DND-41 (cell line): ENCODE results near the gene STMND1.

Experiments used
- ATAC-seq: fragments of 200-7000 bp; cut with Tn5 transposase; 3 replicates; pipeline ENCODE4 v1.9.1; 2021; ENCODE audit warnings: low read depth; ENCODE audit not compliant: insufficient read depth
- DNase-seq: peaks from one replicate; pipeline ENCODE4 v3.0.0-alpha.2; 2020
- H2AFZ ChIP-seq: 2 replicates; pipeline ENCODE4 v1.6.0; 2012; ENCODE audit warnings: low read depth, low read length
- H3K27ac ChIP-seq: 2 replicates; pipeline ENCODE4 v1.5.1; 2012; ENCODE audit warnings: low read length, inconsistent platforms
- H3K27me3 ChIP-seq: fragments of 200-600 bp; sonication (generic); 2 replicates; pipeline ENCODE4 v1.6.0; 2012; ENCODE audit warnings: low read length, mild to moderate bottlenecking, inconsistent platforms; ENCODE audit not compliant: insufficient read depth, poor library complexity
- H3K36me3 ChIP-seq: 2 replicates; pipeline ENCODE4 v1.5.1; 2012; ENCODE audit warnings: low read length, inconsistent platforms; ENCODE audit not compliant: insufficient read depth
- H3K4me1 ChIP-seq: 2 replicates; pipeline ENCODE4 v1.5.1; 2012; ENCODE audit warnings: mild to moderate bottlenecking, low read length; ENCODE audit not compliant: insufficient read depth
- H3K4me2 ChIP-seq: 2 replicates; pipeline ENCODE4 v1.6.0; 2012; ENCODE audit warnings: mild to moderate bottlenecking, moderate library complexity, low read length, inconsistent platforms; ENCODE audit not compliant: insufficient read depth
- H3K4me3 ChIP-seq, 2 experiments: fragments of 200-600 bp in 1 of 2; shearing (Covaris generic) in 1 of 2; 2 replicates each; pipeline ENCODE4 v1.5.1; 2012 to 2016; ENCODE audit warnings: inconsistent platforms in 2 of 2, low read length in 2 of 2, mild to moderate bottlenecking in 2 of 2, low read depth in 1 of 2, moderate library complexity in 1 of 2
- H3K79me2 ChIP-seq: 2 replicates; pipeline ENCODE4 v1.6.0; 2012; ENCODE audit warnings: low read length, inconsistent platforms; ENCODE audit not compliant: insufficient read depth
- H3K9ac ChIP-seq: 2 replicates; pipeline ENCODE4 v1.6.0; 2012; ENCODE audit warnings: low read depth, mild to moderate bottlenecking, inconsistent platforms, low read length, moderate library complexity
- H3K9me3 ChIP-seq: 2 replicates; pipeline ENCODE4 v1.5.1; 2012; ENCODE audit warnings: low read length, moderate library complexity, mild to moderate bottlenecking, inconsistent platforms; ENCODE audit not compliant: insufficient read depth, severe bottlenecking
- H4K20me1 ChIP-seq: 2 replicates; pipeline ENCODE4 v1.6.0; 2012; ENCODE audit warnings: low read length; ENCODE audit not compliant: insufficient read depth
- EZH2 ChIP-seq: IDR thresholded peaks from 3 replicates; pipeline ENCODE4 v1.6.1; 2012; ENCODE audit warnings: borderline replicate concordance, low read depth, mild to moderate bottlenecking, moderate library complexity, low read length, inconsistent platforms; ENCODE audit not compliant: severe bottlenecking
- TF ChIP-seq, protein P1 (sequence below): IDR thresholded peaks from 2 replicates; pipeline ENCODE4 v1.5.1; 2012; ENCODE audit warnings: borderline replicate concordance, low read length, moderate library complexity, mild to moderate bottlenecking; ENCODE audit not compliant: poor library complexity, severe bottlenecking; ENCODE audit errors: extremely low read depth

STMND1 gene

DNA sequence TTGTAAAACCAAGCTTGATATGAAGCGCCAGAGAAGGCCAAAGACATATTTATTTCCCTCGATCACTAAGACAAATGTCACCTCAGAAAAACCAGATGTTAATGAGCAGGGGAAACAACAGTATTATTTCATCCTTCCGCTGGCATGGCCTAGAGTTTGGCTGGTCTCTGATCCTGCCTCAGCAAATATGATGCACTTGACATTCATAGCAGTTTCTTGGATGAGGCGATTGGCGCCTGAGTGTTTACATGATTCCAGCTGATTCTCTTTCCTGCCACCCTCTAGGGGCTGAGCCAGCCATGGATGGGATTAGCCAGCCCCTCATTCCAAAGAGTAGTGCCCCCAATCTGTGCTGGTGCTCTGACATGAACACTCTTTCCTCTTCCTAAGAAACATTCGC, 67.9 kb downstream of the STMND1 start:
- Histone ChIP-seq H3K79me2 (no peaks in the 10 kb centered on the region), H3K9me3 (no peaks in the 10 kb centered on the region), H3K4me2 (no peak overlapping the region), H3K27ac (no peak overlapping the region), H2AFZ (no peak overlapping the region), H3K36me3 (no peaks in the 10 kb centered on the region), H3K4me3 (no peak overlapping the region), H4K20me1 (no peaks in the 10 kb centered on the region), H3K27me3 (no peaks in the 10 kb centered on the region), H3K4me1 (no peaks in the 10 kb centered on the region), H3K9ac (no peak overlapping the region)
- TF ChIP-seq, protein P1, sequence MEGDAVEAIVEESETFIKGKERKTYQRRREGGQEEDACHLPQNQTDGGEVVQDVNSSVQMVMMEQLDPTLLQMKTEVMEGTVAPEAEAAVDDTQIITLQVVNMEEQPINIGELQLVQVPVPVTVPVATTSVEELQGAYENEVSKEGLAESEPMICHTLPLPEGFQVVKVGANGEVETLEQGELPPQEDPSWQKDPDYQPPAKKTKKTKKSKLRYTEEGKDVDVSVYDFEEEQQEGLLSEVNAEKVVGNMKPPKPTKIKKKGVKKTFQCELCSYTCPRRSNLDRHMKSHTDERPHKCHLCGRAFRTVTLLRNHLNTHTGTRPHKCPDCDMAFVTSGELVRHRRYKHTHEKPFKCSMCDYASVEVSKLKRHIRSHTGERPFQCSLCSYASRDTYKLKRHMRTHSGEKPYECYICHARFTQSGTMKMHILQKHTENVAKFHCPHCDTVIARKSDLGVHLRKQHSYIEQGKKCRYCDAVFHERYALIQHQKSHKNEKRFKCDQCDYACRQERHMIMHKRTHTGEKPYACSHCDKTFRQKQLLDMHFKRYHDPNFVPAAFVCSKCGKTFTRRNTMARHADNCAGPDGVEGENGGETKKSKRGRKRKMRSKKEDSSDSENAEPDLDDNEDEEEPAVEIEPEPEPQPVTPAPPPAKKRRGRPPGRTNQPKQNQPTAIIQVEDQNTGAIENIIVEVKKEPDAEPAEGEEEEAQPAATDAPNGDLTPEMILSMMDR = no peak
- no peak for TF ChIP-seq EZH2
- no peak for ATAC-seq
- DNase-seq = no peak

DNA sequence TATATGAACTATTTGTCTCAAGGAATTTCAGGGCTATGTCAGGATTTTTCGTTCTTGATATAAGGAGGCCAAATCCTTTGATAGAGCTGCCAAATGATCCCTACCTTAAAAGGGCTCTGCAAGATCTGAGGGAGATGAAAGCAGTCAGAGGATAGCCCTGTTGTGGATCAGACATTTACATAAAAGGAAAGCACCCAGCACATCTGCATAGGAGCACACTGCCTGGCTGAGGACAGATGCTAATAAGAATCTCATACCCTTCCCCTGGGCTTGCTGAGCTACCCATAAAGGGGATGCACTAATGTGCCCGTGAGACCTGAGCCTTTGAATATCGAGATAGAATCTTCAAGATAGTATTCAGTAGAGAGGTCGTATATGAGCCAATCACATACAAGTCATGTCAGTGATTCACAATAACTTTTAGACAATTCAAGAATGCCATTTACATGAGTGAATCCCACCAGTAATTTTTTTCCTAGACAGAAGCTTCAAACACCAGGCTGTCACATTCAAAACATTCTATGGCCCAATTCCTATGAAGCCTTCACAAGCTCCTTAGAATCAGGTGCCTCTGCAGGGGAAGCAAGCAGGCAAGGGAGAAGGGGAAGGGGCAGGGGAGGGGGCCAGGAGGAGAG, 71.1 kb downstream of the STMND1 start:
- no peak overlapping the region for H3K4me2 ChIP-seq
- H3K27ac ChIP-seq = no peak overlapping the region
- H3K9ac ChIP-seq = no peak overlapping the region
- no peak overlapping the region for H3K4me3 ChIP-seq
- no peaks in the 10 kb centered on the region for H3K36me3 ChIP-seq
- H4K20me1 ChIP-seq = no peaks in the 10 kb centered on the region
- ATAC-seq = no peak
- no peaks in the 10 kb centered on the region for H3K27me3 ChIP-seq
- TF ChIP-seq, protein P1 = no peak
- no peak for TF ChIP-seq EZH2
- no peaks in the 10 kb centered on the region for H3K4me1 ChIP-seq
- no peak overlapping the region for H2AFZ ChIP-seq
- DNase-seq = no peak
- H3K79me2 ChIP-seq = no peaks in the 10 kb centered on the region
- no peaks in the 10 kb centered on the region for H3K9me3 ChIP-seq

DNA sequence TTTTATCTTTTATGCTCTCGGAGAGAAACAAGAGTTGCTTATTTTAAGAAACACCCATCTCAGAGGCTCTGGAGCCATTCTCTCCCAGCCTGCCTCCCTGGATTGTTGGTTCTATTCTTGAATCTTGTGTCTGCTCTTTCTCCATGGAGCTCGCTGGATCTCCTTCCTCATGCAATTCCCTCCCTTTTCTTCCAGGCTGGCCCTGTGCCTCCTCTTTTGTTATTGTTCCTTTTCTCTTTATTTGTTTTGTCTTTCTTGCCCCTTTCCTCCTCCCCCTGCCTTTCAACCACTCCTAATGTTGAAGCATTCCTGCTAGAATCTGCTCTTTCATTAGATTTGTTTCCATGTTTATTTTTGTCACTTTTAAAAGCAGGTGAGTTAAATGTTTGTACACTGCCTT, 76.5 kb downstream of the STMND1 start:
- Histone ChIP-seq H3K9ac (no peak overlapping the region), H3K36me3 (no peaks in the 10 kb centered on the region), H4K20me1 (no peaks in the 10 kb centered on the region), H3K79me2 (no peaks in the 10 kb centered on the region), H3K27me3 (no peaks in the 10 kb centered on the region), H3K27ac (no peak overlapping the region), H2AFZ (no peak overlapping the region), H3K9me3 (no peaks in the 10 kb centered on the region), H3K4me3 (no peak overlapping the region), H3K4me2 (no peak overlapping the region), H3K4me1 (no peaks in the 10 kb centered on the region)
- TF ChIP-seq, protein P1 = no peak
- TF ChIP-seq EZH2 = no peak
- DNase-seq (no peak), ATAC-seq (no peak)
